HEK293 (cell line): ENCODE results near the gene SLX4.
A peak's percentile ranks its signal among the peaks of the same experiment; 100 is the strongest.

ENCODE experiments used
- AEBP2 ChIP-seq: fragments of 450-650 bp; formaldehyde crosslinking; IDR thresholded peaks from 2 replicates; pipeline ENCODE4 v1.5.1; 2016; ENCODE audit warnings: missing biosample characterization, missing genetic modification characterization, borderline replicate concordance
- BCL6B ChIP-seq: fragments of 450-650 bp; formaldehyde crosslinking; IDR thresholded peaks from 2 replicates; pipeline ENCODE4 v1.5.1; 2017; ENCODE audit warnings: missing biosample characterization, missing genetic modification characterization
- EGR2 ChIP-seq: fragments of 450-650 bp; formaldehyde crosslinking; IDR thresholded peaks from 2 replicates; pipeline ENCODE4 v1.5.1; 2016; ENCODE audit warnings: low read depth, missing biosample characterization, missing genetic modification characterization
- KLF1 ChIP-seq: fragments of 450-650 bp; formaldehyde crosslinking; IDR thresholded peaks from 2 replicates; pipeline ENCODE4 v1.5.1; 2016; ENCODE audit warnings: missing biosample characterization, missing genetic modification characterization
- KLF10 ChIP-seq: fragments of 450-650 bp; IDR thresholded peaks from 2 replicates; pipeline ENCODE4 v1.5.1; 2018; ENCODE audit warnings: missing biosample characterization, mild to moderate bottlenecking, missing genetic modification characterization
- PRDM10 ChIP-seq: fragments of 450-650 bp; formaldehyde crosslinking; IDR thresholded peaks from 2 replicates; pipeline ENCODE4 v1.5.1; 2016; ENCODE audit warnings: missing biosample characterization, missing genetic modification characterization
- SALL2 ChIP-seq: fragments of 450-650 bp; formaldehyde crosslinking; IDR thresholded peaks from 2 replicates; pipeline ENCODE4 v1.5.0; 2017; ENCODE audit warnings: missing biosample characterization, mild to moderate bottlenecking, missing genetic modification characterization, borderline replicate concordance
- YY2 ChIP-seq: fragments of 450-650 bp; formaldehyde crosslinking; IDR thresholded peaks from 2 replicates; pipeline ENCODE4 v1.5.1; 2016; ENCODE audit warnings: missing biosample characterization, missing genetic modification characterization
- ZBTB10 ChIP-seq: fragments of 450-650 bp; formaldehyde crosslinking; IDR thresholded peaks from 2 replicates; pipeline ENCODE4 v1.5.1; 2016; ENCODE audit warnings: missing biosample characterization, missing genetic modification characterization
- ZBTB44 ChIP-seq: fragments of 450-650 bp; IDR thresholded peaks from 2 replicates; pipeline ENCODE4 v1.5.1; 2018; ENCODE audit warnings: missing biosample characterization, mild to moderate bottlenecking, missing genetic modification characterization
- ZBTB6 ChIP-seq: fragments of 450-650 bp; formaldehyde crosslinking; IDR thresholded peaks from 2 replicates; pipeline ENCODE4 v1.5.1; 2017; ENCODE audit warnings: missing biosample characterization, missing genetic modification characterization
- ZEB2 ChIP-seq: fragments of 450-650 bp; formaldehyde crosslinking; IDR thresholded peaks from 2 replicates; pipeline ENCODE4 v1.5.1; 2016; ENCODE audit warnings: missing biosample characterization, missing genetic modification characterization
- ZNF140 ChIP-seq: fragments of 450-650 bp; formaldehyde crosslinking; IDR thresholded peaks from 2 replicates; pipeline ENCODE4 v1.5.1; 2016; ENCODE audit warnings: missing biosample characterization, missing genetic modification characterization
- ZNF175 ChIP-seq: fragments of 450-650 bp; formaldehyde crosslinking; IDR thresholded peaks from 2 replicates; pipeline ENCODE4 v1.5.1; 2016; ENCODE audit warnings: missing biosample characterization, missing genetic modification characterization
- ZNF239 ChIP-seq: fragments of 450-650 bp; formaldehyde crosslinking; IDR thresholded peaks from 2 replicates; pipeline ENCODE4 v1.5.1; 2016; ENCODE audit warnings: missing biosample characterization, missing genetic modification characterization
- ZNF248 ChIP-seq: fragments of 450-650 bp; formaldehyde crosslinking; IDR thresholded peaks from 2 replicates; pipeline ENCODE4 v1.5.1; 2017; ENCODE audit warnings: missing biosample characterization, missing genetic modification characterization
- ZNF266 ChIP-seq: fragments of 450-650 bp; formaldehyde crosslinking; IDR thresholded peaks from 2 replicates; pipeline ENCODE4 v1.5.1; 2016; ENCODE audit warnings: missing biosample characterization, missing genetic modification characterization, low read depth
- ZNF324 ChIP-seq: fragments of 450-650 bp; formaldehyde crosslinking; IDR thresholded peaks from 2 replicates; pipeline ENCODE4 v1.5.1; 2016; ENCODE audit warnings: missing biosample characterization, missing genetic modification characterization
- ZNF37A ChIP-seq: fragments of 450-650 bp; IDR thresholded peaks from 2 replicates; pipeline ENCODE4 v1.5.1; 2018; ENCODE audit warnings: missing biosample characterization, missing genetic modification characterization
- ZNF488 ChIP-seq: fragments of 450-650 bp; formaldehyde crosslinking; IDR thresholded peaks from 2 replicates; pipeline ENCODE4 v1.5.1; 2016; ENCODE audit warnings: missing biosample characterization, missing genetic modification characterization
- ZNF510 ChIP-seq: fragments of 450-650 bp; formaldehyde crosslinking; IDR thresholded peaks from 2 replicates; pipeline ENCODE4 v1.5.1; 2018; ENCODE audit warnings: mild to moderate bottlenecking, missing genetic modification characterization, missing biosample characterization; ENCODE audit not compliant: insufficient replicate concordance
- ZNF521 ChIP-seq: fragments of 450-650 bp; formaldehyde crosslinking; IDR thresholded peaks from 2 replicates; pipeline ENCODE4 v1.5.1; 2017; ENCODE audit warnings: missing biosample characterization, mild to moderate bottlenecking, missing genetic modification characterization
- ZNF529 ChIP-seq: fragments of 450-650 bp; formaldehyde crosslinking; IDR thresholded peaks from 2 replicates; pipeline ENCODE4 v1.5.1; 2017; ENCODE audit warnings: missing genetic modification characterization, missing biosample characterization; ENCODE audit not compliant: insufficient replicate concordance
- ZNF629 ChIP-seq: fragments of 450-650 bp; formaldehyde crosslinking; IDR thresholded peaks from 2 replicates; pipeline ENCODE4 v1.5.1; 2017; ENCODE audit warnings: missing biosample characterization, missing genetic modification characterization
- ZNF701 ChIP-seq: fragments of 450-650 bp; formaldehyde crosslinking; IDR thresholded peaks from 2 replicates; pipeline ENCODE4 v1.5.1; 2016; ENCODE audit warnings: missing biosample characterization, missing genetic modification characterization
- ZSCAN5A ChIP-seq: fragments of 450-650 bp; formaldehyde crosslinking; IDR thresholded peaks from 2 replicates; pipeline ENCODE4 v1.5.1; 2016; ENCODE audit warnings: missing biosample characterization, missing genetic modification characterization

Gene SLX4

GRCh38 chr16:3646348-3646920, 35.0 kb upstream of the SLX4 start (continued):
- TF ChIP-seq ZBTB10 (tag by site-specific recombination): no peak
- TF ChIP-seq ZNF510 (tag by site-specific recombination): no peak
- TF ChIP-seq KLF10: no peak
- TF ChIP-seq YY2 (tag by site-specific recombination): no peak
- TF ChIP-seq ZBTB44: no peak
- no peak for TF ChIP-seq ZNF701 (tag by site-specific recombination)
- TF ChIP-seq ZNF140 (tag by site-specific recombination): no peak
- TF ChIP-seq PRDM10: 0 out of 2 replicates have a peak, but pooled peaks have one; percentile 33
- no peak for TF ChIP-seq ZNF521
- no peak for TF ChIP-seq KLF1 (tag by site-specific recombination)
- TF ChIP-seq SALL2 (tag by site-specific recombination): no peak
- no peak for TF ChIP-seq ZNF239 (tag by site-specific recombination)
- no peak for TF ChIP-seq ZNF175 (tag by site-specific recombination)
- TF ChIP-seq ZNF629 (tag by site-specific recombination): no peak
- no peak for TF ChIP-seq EGR2 (tag by site-specific recombination)
- no peak for TF ChIP-seq ZNF37A (tag by site-specific recombination)
- no peak for TF ChIP-seq ZNF529 (tag by site-specific recombination)
- TF ChIP-seq ZNF488: no peak
- TF ChIP-seq ZBTB6 (tag by site-specific recombination): no peak
- no peak for TF ChIP-seq ZNF248 (tag by site-specific recombination)
- TF ChIP-seq ZNF266 (tag by site-specific recombination): no peak
- TF ChIP-seq AEBP2 (tag by site-specific recombination): no peak
- no peak for TF ChIP-seq BCL6B (tag by site-specific recombination)
- TF ChIP-seq ZSCAN5A: no peak
- TF ChIP-seq ZEB2 (tag by site-specific recombination): no peak
- no peak for TF ChIP-seq ZNF324 (tag by site-specific recombination)
